Measurements from ENCODE around the gene UBE2Z. TPM values are rescaled to one million over a fixed set of nuclear protein-coding genes. Genes with fewer than 3 reads are reported as not detected.

Gene UBE2Z
- polyA plus RNA-seq, 1 donor (not counting 4 experiments of a cell fraction or from before 2014, with no cell fraction given) = 132 TPM

- no peak for FAIRE-seq
- dilution Hi-C loops (cut with MboI; ENCODE audit: extremely low pct_ligation_motif_present, low sequenced_read_pairs) = no loop called here
- DNase-seq (ENCODE audit: low read depth, low spot score) = no peak
- no peaks in the 10 kb centered on the region for H3K4me1 ChIP-seq (ENCODE audit: control insufficient read depth, extremely low read depth, insufficient read depth, low read length)
- H3K79me2 ChIP-seq (ENCODE audit: control insufficient read depth, insufficient read depth, low read length) = peaks cover 3% of the 10 kb centered on the region
- no peak overlapping the region for H2AFZ ChIP-seq (ENCODE audit: control insufficient read depth, low read length)
- TF ChIP-seq CTCF (optimal IDR thresholded peaks at IDR 0.05 in 1 of 3, IDR thresholded peaks at IDR 0.05 in 1 of 3, conservative IDR thresholded peaks at IDR 0.05 in 1 of 3; ENCODE audit: extremely low read depth in 1 of 3, insufficient read depth in 2 of 3, low read length in 3 of 3) = no peak
- H3K27me3 ChIP-seq (ENCODE audit: control insufficient read depth, extremely low read depth, insufficient read depth, low read length) = no peaks in the 10 kb centered on the region
- H3K27ac ChIP-seq (ENCODE audit: control insufficient read depth, insufficient read depth, low read length) = no peak overlapping the region
- peaks cover 34 to 72% of the 10 kb centered on the region in 2 experiments for H3K36me3 ChIP-seq (ENCODE audit: control insufficient read depth in 2 of 2, extremely low read depth in 1 of 2, insufficient read depth in 2 of 2, low read length in 2 of 2)
- H3K9me1 ChIP-seq (ENCODE audit: control insufficient read depth, extremely low read depth, insufficient read depth, low read length) = no peaks in the 10 kb centered on the region
- H3K4me3 ChIP-seq (ENCODE audit: control insufficient read depth in 2 of 3, extremely low read depth in 1 of 3, insufficient read depth in 2 of 3, low read depth in 1 of 3, low read length in 3 of 3) = no peak overlapping the region
- H3K9ac ChIP-seq (ENCODE audit: control insufficient read depth, extremely low read depth, insufficient read depth, low read length) = no peak overlapping the region
- H3K9me3 ChIP-seq (ENCODE audit: control insufficient read depth, low read depth, low read length) = no peaks in the 10 kb centered on the region
- H3K4me2 ChIP-seq (ENCODE audit: control insufficient read depth, extremely low read depth, insufficient read depth, low read depth, low read length) = no peak overlapping the region
- H4K20me1 ChIP-seq (ENCODE audit: control insufficient read depth, extremely low read depth, insufficient read depth, low read length) = no peaks in the 10 kb centered on the region
Observed at GRCh38 chr17:48927978-48928745, 20.0 kb downstream of the UBE2Z start.

- Histone ChIP-seq H2AFZ (ENCODE audit: control insufficient read depth, low read length) (no peak overlapping the region), H3K9me1 (ENCODE audit: control insufficient read depth, extremely low read depth, insufficient read depth, low read length) (no peaks in the 10 kb centered on the region), H3K27me3 (ENCODE audit: control insufficient read depth, extremely low read depth, insufficient read depth, low read length) (no peaks in the 10 kb centered on the region), H3K4me1 (ENCODE audit: control insufficient read depth, extremely low read depth, insufficient read depth, low read length) (no peaks in the 10 kb centered on the region), H3K79me2 (ENCODE audit: control insufficient read depth, insufficient read depth, low read length) (peaks cover 1% of the 10 kb centered on the region), H3K4me2 (ENCODE audit: control insufficient read depth, extremely low read depth, insufficient read depth, low read depth, low read length) (no peak overlapping the region), H3K4me3 (ENCODE audit: control insufficient read depth in 2 of 3, extremely low read depth in 1 of 3, insufficient read depth in 2 of 3, low read depth in 1 of 3, low read length in 3 of 3) (no peak overlapping the region), H3K36me3 (ENCODE audit: control insufficient read depth in 2 of 2, extremely low read depth in 1 of 2, insufficient read depth in 2 of 2, low read length in 2 of 2) (peaks cover 32 to 79% of the 10 kb centered on the region in 2 experiments), H4K20me1 (ENCODE audit: control insufficient read depth, extremely low read depth, insufficient read depth, low read length) (no peaks in the 10 kb centered on the region), H3K27ac (ENCODE audit: control insufficient read depth, insufficient read depth, low read length) (no peak overlapping the region), H3K9ac (ENCODE audit: control insufficient read depth, extremely low read depth, insufficient read depth, low read length) (no peak overlapping the region), H3K9me3 (ENCODE audit: control insufficient read depth, low read depth, low read length) (no peaks in the 10 kb centered on the region)
- FAIRE-seq (no peak), DNase-seq (ENCODE audit: low read depth, low spot score) (no peak)
- dilution Hi-C loops (cut with MboI; ENCODE audit: extremely low pct_ligation_motif_present, low sequenced_read_pairs) = no loop called here
- TF ChIP-seq EZH2 (IDR thresholded peaks at IDR 0.05; ENCODE audit: low read length) (no peak), CTCF (optimal IDR thresholded peaks at IDR 0.05 in 1 of 3, IDR thresholded peaks at IDR 0.05 in 1 of 3, conservative IDR thresholded peaks at IDR 0.05 in 1 of 3; ENCODE audit: extremely low read depth in 1 of 3, insufficient read depth in 2 of 3, low read length in 3 of 3) (no peak)
Observed at GRCh38 chr17:48928876-48929811, 20.9 kb downstream of the UBE2Z start.
